Loucy (cell line): ENCODE measurements around the gene IGFBP4.

ENCODE experiments used
- H2AFZ ChIP-seq: fragments of 200-600 bp; sonication (generic); 2 replicates; pipeline ENCODE4 v1.6.0; 2016; ENCODE audit warnings: antibody characterized with exemption, mild to moderate bottlenecking, low read length, moderate library complexity
- H3F3A ChIP-seq: fragments of 200-600 bp; 2 replicates; pipeline ENCODE4 v1.6.0; 2016; ENCODE audit warnings: antibody characterized with exemption, low read depth, mild to moderate bottlenecking
- H3K27me3 ChIP-seq: fragments of 200-600 bp; sonication (generic); 2 replicates; pipeline ENCODE4 v1.6.1; 2014; ENCODE audit warnings: low read length, mild to moderate bottlenecking; ENCODE audit not compliant: insufficient read depth, poor library complexity, severe bottlenecking
- H3K36me3 ChIP-seq: fragments of 200-600 bp; sonication (generic); 2 replicates; pipeline ENCODE4 v1.6.1; 2016; ENCODE audit warnings: low read length; ENCODE audit not compliant: insufficient read depth
- H3K4me1 ChIP-seq: fragments of 200-600 bp; sonication (generic); 2 replicates; pipeline ENCODE4 v1.5.1; 2014; ENCODE audit warnings: low read length, mild to moderate bottlenecking; ENCODE audit not compliant: insufficient read depth, poor library complexity, severe bottlenecking
- H3K4me2 ChIP-seq: fragments of 200-600 bp; sonication (generic); 2 replicates; pipeline ENCODE4 v1.6.0; 2014; ENCODE audit warnings: antibody characterized with exemption, low read length, low read depth, mild to moderate bottlenecking; ENCODE audit not compliant: poor library complexity, severe bottlenecking
- H3K4me3 ChIP-seq: fragments of 200-600 bp; sonication (generic); 2 replicates; pipeline ENCODE4 v1.5.1; 2014; ENCODE audit warnings: low read length, mild to moderate bottlenecking, mixed read lengths; ENCODE audit not compliant: poor library complexity, severe bottlenecking
- H3K79me2 ChIP-seq: fragments of 200-600 bp; sonication (generic); 2 replicates; pipeline ENCODE4 v1.6.1; 2014; ENCODE audit warnings: low read length; ENCODE audit not compliant: insufficient read depth
- H3K9ac ChIP-seq: fragments of 200-600 bp; sonication (generic); 2 replicates; pipeline ENCODE4 v1.6.0; 2014; ENCODE audit warnings: mild to moderate bottlenecking, low read depth, low read length, moderate library complexity; ENCODE audit not compliant: poor library complexity, severe bottlenecking
- H3K9me2 ChIP-seq: fragments of 200-600 bp; sonication (generic); replicated peaks from 2 replicates; pipeline ENCODE4 v1.6.1; 2016; ENCODE audit warnings: low read depth, low read length, mixed read lengths
- H3K9me3 ChIP-seq: fragments of 200-600 bp; sonication (generic); 2 replicates; pipeline ENCODE4 v1.6.1; 2014; ENCODE audit warnings: mild to moderate bottlenecking, antibody characterized with exemption, low read length, low read depth; ENCODE audit not compliant: insufficient read depth
- H4K20me1 ChIP-seq: fragments of 200-600 bp; sonication (generic); 2 replicates; pipeline ENCODE4 v1.6.0; 2014; ENCODE audit warnings: antibody characterized with exemption, low read length, mild to moderate bottlenecking; ENCODE audit not compliant: insufficient read depth, poor library complexity, severe bottlenecking
- EZH2phosphoT487 ChIP-seq: fragments of 200-600 bp; IDR thresholded peaks from 2 replicates; pipeline ENCODE4 v1.6.1; 2018; ENCODE audit warnings: antibody characterized with exemption, mild to moderate bottlenecking, moderate library complexity, borderline replicate concordance
- TF ChIP-seq, protein P1 (sequence below): fragments of 200-600 bp; sonication (generic); conservative IDR thresholded peaks from 2 replicates; pipeline ENCODE4 v1.5.1; 2014; ENCODE audit warnings: mild to moderate bottlenecking, antibody characterized with exemption, low read length

Gene IGFBP4

GRCh38 chr17:40416671-40417070 lies 26.6 kb upstream of the IGFBP4 start:
- H3K9me2 ChIP-seq = no peaks in the 10 kb centered on the region
- no peaks in the 10 kb centered on the region for H3K27me3 ChIP-seq
- H3K9me3 ChIP-seq = no peaks in the 10 kb centered on the region
- peaks cover 42% of the 10 kb centered on the region for H3K4me1 ChIP-seq
- peak overlapping the region; percentile 95 for H3K4me2 ChIP-seq
- H3F3A ChIP-seq = no peaks in the 10 kb centered on the region
- no peak overlapping the region for H2AFZ ChIP-seq
- peak overlapping the region; percentile 95 for H3K4me3 ChIP-seq
- peaks cover 48% of the 10 kb centered on the region for H4K20me1 ChIP-seq
- H3K79me2 ChIP-seq = peaks cover 61% of the 10 kb centered on the region
- H3K36me3 ChIP-seq = peaks cover 32% of the 10 kb centered on the region
- H3K9ac ChIP-seq = peak overlapping the region; percentile 99
- TF ChIP-seq, protein P1, sequence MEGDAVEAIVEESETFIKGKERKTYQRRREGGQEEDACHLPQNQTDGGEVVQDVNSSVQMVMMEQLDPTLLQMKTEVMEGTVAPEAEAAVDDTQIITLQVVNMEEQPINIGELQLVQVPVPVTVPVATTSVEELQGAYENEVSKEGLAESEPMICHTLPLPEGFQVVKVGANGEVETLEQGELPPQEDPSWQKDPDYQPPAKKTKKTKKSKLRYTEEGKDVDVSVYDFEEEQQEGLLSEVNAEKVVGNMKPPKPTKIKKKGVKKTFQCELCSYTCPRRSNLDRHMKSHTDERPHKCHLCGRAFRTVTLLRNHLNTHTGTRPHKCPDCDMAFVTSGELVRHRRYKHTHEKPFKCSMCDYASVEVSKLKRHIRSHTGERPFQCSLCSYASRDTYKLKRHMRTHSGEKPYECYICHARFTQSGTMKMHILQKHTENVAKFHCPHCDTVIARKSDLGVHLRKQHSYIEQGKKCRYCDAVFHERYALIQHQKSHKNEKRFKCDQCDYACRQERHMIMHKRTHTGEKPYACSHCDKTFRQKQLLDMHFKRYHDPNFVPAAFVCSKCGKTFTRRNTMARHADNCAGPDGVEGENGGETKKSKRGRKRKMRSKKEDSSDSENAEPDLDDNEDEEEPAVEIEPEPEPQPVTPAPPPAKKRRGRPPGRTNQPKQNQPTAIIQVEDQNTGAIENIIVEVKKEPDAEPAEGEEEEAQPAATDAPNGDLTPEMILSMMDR = no peak
- TF ChIP-seq EZH2phosphoT487 = no peak

- Histone ChIP-seq H4K20me1 (peaks cover 43% of the 10 kb centered on the region), H3K4me2 (peak overlapping the region; percentile 95), H2AFZ (peak overlapping the region; percentile 66), H3K9ac (peak overlapping the region; percentile 99), H3F3A (no peaks in the 10 kb centered on the region), H3K4me3 (peak overlapping the region; percentile 95), H3K27me3 (no peaks in the 10 kb centered on the region), H3K4me1 (peaks cover 42% of the 10 kb centered on the region), H3K79me2 (peaks cover 55% of the 10 kb centered on the region), H3K36me3 (peaks cover 26% of the 10 kb centered on the region; the same call in 1 of the 2 replicates), H3K9me2 (no peaks in the 10 kb centered on the region), H3K9me3 (no peaks in the 10 kb centered on the region)
- TF ChIP-seq, protein P1 = peak; percentile 27
- no peak for TF ChIP-seq EZH2phosphoT487
Measured at GRCh38 chr17:40417258-40417608, 26.0 kb upstream of the IGFBP4 start.

GRCh38 chr17:40417609-40418427 lies 25.4 kb upstream of the IGFBP4 start, which contains the start of gene TOP2A:
Gene TOP2A, minus strand, starts transcription at chr17:40417896. Its CDS starts 105 bp downstream, at chr17:40417791.
- Histone ChIP-seq H3K79me2 (peaks cover 49% of the 10 kb centered on the region), H3K4me3 (peak within 1 kb of the TSS; percentile 95), H3K9me2 (no peaks in the 10 kb centered on the region), H2AFZ (peak within 1 kb of the TSS; percentile 78), H3K4me2 (peak within 1 kb of the TSS; percentile 95), H3K36me3 (peaks cover 21% of the 10 kb centered on the region; the same call in 1 of the 2 replicates), H3K9ac (peak within 1 kb of the TSS; percentile 99), H3K27me3 (no peaks in the 10 kb centered on the region), H4K20me1 (peaks cover 39% of the 10 kb centered on the region), H3F3A (no peaks in the 10 kb centered on the region), H3K9me3 (no peaks in the 10 kb centered on the region), H3K4me1 (peaks cover 42% of the 10 kb centered on the region)
- no peak for TF ChIP-seq EZH2phosphoT487
- TF ChIP-seq, protein P1 = no peak
